Suprapubic skin (tissue), 3 donors: ENCODE measurements around the gene NFKBIE.

ENCODE experiments used
- POLR2AphosphoS5 ChIP-seq, 3 donors: sonication (generic); formaldehyde crosslinking; IDR thresholded peaks; one replicate each; pipeline ENCODE4 v1.6.1; 2017; ENCODE audit warnings: antibody characterized with exemption in 3 of 3
- TF ChIP-seq, protein P1 (sequence below), 2 donors: fragments of 200-600 bp in 1 of 2; fragments of 450-650 bp in 1 of 2; sonication (generic) in 1 of 2; IDR thresholded peaks; one replicate each; pipeline ENCODE4 v1.5.1; 2016 to 2019; ENCODE audit warnings: antibody characterized with exemption in 2 of 2, mild to moderate bottlenecking in 1 of 2, moderate library complexity in 1 of 2

DNA sequence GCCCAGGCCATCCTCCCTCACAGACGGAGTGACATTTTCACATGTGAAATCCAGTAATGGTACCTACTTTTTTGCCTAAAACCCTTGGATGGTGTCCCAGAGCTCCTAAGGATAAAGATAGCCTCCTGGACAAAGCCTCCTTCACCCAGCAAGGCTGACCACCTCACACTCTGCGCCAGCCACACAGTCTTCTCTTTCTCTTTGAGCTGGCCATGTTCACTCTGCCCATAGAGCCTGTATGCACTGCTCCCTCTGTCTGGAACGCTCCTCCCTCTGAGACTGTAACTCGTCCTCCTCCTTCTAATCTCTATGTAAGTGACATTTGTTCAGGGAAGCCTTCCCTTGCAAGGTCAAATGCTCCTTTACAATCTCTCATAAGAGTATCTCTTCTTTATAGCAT lies 19.5 kb upstream of the NFKBIE start:
- TF ChIP-seq, protein P1, sequence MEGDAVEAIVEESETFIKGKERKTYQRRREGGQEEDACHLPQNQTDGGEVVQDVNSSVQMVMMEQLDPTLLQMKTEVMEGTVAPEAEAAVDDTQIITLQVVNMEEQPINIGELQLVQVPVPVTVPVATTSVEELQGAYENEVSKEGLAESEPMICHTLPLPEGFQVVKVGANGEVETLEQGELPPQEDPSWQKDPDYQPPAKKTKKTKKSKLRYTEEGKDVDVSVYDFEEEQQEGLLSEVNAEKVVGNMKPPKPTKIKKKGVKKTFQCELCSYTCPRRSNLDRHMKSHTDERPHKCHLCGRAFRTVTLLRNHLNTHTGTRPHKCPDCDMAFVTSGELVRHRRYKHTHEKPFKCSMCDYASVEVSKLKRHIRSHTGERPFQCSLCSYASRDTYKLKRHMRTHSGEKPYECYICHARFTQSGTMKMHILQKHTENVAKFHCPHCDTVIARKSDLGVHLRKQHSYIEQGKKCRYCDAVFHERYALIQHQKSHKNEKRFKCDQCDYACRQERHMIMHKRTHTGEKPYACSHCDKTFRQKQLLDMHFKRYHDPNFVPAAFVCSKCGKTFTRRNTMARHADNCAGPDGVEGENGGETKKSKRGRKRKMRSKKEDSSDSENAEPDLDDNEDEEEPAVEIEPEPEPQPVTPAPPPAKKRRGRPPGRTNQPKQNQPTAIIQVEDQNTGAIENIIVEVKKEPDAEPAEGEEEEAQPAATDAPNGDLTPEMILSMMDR (IDR thresholded peaks at IDR 0.05) = no peak
- TF ChIP-seq POLR2AphosphoS5 (IDR thresholded peaks at IDR 0.05) = no peak
